ENCODE data around the gene SELENON. TPM values are rescaled to one million over a fixed set of nuclear protein-coding genes. Genes with fewer than 3 reads are reported as not detected.

SELENON gene
- total and polyA plus RNA-seq, 2 experiments from 2014 or later, result 111 to 123 TPM

GRCh38 chr1:25772164-25772563 lies 27.8 kb upstream of the SELENON start:
- H3K4me1 ChIP-seq (ENCODE audit: low read depth), result peaks cover 60% of the 10 kb centered on the region
- H3K27me3 ChIP-seq, result no peaks in the 10 kb centered on the region
- H3K36me3 ChIP-seq, result peaks cover 5% of the 10 kb centered on the region
- DNase-seq (ENCODE audit: low read depth in 1 of 2, low spot score in 1 of 2), result no peak
- TF ChIP-seq, protein P1, sequence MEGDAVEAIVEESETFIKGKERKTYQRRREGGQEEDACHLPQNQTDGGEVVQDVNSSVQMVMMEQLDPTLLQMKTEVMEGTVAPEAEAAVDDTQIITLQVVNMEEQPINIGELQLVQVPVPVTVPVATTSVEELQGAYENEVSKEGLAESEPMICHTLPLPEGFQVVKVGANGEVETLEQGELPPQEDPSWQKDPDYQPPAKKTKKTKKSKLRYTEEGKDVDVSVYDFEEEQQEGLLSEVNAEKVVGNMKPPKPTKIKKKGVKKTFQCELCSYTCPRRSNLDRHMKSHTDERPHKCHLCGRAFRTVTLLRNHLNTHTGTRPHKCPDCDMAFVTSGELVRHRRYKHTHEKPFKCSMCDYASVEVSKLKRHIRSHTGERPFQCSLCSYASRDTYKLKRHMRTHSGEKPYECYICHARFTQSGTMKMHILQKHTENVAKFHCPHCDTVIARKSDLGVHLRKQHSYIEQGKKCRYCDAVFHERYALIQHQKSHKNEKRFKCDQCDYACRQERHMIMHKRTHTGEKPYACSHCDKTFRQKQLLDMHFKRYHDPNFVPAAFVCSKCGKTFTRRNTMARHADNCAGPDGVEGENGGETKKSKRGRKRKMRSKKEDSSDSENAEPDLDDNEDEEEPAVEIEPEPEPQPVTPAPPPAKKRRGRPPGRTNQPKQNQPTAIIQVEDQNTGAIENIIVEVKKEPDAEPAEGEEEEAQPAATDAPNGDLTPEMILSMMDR (IDR thresholded peaks at IDR 0.05; ENCODE audit: low read depth, low read length), result no peak
- no peak overlapping the region for H3K4me3 ChIP-seq
- H3K27ac ChIP-seq, result peak overlapping the region; percentile 92
- H3K9me3 ChIP-seq (ENCODE audit: low read depth), result no peaks in the 10 kb centered on the region

DNA sequence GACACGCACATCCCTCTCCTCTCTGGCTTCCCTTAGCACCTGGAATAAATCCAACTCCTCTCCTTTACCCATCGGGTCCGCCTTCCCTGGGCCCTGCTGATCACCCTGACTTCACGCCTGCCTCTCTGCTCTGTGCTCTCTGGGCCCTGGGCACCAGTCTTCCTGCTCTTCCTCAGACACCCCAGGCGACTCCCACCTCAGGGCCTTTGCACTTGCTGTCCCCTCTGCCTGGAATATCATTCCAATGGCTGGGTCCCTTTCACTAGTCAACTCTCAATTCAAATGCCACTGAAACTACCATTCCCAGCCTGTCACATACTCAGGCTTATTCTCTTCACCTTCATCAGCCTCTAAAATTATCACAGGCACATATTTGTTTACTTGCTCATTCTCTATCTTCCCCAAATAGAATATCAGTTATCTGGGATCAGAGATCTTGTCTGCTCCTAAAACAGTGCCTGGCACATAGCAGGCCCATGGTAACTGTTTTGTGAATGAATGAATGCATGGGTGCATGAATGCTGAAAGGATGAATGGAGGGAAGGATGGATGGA lies 27.2 kb upstream of the SELENON start:
- no peak for DNase-seq (ENCODE audit: low read depth in 1 of 2, low spot score in 1 of 2)
- H3K4me1 ChIP-seq (ENCODE audit: low read depth), result peaks cover 60% of the 10 kb centered on the region
- no peaks in the 10 kb centered on the region for H3K27me3 ChIP-seq
- no peak overlapping the region for H3K27ac ChIP-seq
- no peak overlapping the region for H3K4me3 ChIP-seq
- H3K9me3 ChIP-seq (ENCODE audit: low read depth), result no peaks in the 10 kb centered on the region
- peaks cover 5% of the 10 kb centered on the region for H3K36me3 ChIP-seq
- TF ChIP-seq, protein P1 (IDR thresholded peaks at IDR 0.05; ENCODE audit: low read depth, low read length), result no peak

DNA sequence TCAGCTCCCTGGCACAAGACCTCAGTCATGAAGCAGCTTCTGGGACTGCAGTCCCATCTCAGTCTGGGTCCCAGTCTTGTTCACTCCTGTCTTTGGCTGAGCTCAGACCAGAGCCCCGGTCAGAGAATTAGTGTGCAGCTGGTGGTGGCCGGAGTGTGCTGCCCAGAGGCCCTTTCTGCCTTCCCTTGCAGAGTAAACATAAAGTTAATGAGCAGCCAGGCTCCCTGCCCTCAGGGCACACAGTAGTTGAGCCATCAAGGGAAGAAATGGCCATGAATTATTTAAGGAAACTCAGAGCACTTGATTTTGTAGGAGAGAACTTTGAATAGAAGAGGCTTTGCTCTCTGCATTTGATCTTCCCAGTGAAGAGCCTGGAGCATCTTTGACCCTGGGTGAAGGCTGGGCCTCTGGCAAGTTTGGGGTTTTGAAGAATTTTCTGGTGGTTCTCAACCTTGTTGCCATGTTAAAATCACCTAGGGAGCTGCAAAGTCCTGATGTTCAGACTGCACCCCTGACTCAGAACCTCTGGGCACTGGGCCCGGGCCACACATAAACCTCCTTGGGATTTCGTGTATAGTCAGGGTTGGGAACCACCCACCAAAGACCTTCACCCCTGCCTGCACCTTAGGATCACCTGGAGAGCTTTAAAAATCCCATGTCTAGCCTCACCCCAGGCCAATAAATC lies 26.4 kb upstream of the SELENON start:
- H3K27ac ChIP-seq, result peak overlapping the region; percentile 62
- H3K36me3 ChIP-seq, result peaks cover 5% of the 10 kb centered on the region
- TF ChIP-seq, protein P1 (IDR thresholded peaks at IDR 0.05; ENCODE audit: low read depth, low read length), result no peak
- H3K4me3 ChIP-seq, result no peak overlapping the region
- H3K4me1 ChIP-seq (ENCODE audit: low read depth), result peaks cover 60% of the 10 kb centered on the region
- no peak for DNase-seq (ENCODE audit: low read depth in 1 of 2, low spot score in 1 of 2)
- H3K9me3 ChIP-seq (ENCODE audit: low read depth), result no peaks in the 10 kb centered on the region
- H3K27me3 ChIP-seq, result no peaks in the 10 kb centered on the region

DNA sequence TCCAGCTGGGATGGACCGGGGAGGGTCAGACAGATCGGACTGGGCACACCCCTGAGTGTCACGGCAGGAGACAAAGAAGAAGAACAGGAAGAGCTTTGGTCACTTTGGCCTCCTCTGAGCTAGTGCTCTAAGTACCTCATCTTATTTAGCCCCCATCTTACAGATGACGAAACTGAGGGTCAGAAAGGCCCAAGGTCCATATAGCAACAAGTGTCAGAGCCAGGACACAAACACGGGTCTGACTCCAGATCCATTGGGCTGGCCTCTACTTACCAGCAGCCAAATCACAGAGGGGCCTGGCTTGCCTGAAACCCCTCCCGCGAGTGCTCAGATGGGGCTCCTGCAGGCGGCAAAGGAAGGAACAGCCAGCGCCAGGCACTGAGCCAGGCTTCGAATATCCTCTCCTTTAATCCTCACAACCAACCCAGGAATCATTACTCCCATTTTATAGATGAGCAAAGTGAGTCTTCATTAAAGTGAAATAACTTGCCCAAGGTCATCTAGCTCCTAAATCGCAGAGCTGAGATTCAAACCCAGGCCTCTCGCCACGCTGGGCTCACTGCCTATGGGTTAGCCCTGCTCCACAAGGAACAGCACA lies 25.7 kb upstream of the SELENON start:
- Histone ChIP-seq H3K9me3 (ENCODE audit: low read depth) (no peaks in the 10 kb centered on the region), H3K4me3 (no peak overlapping the region), H3K27me3 (no peaks in the 10 kb centered on the region), H3K36me3 (peaks cover 5% of the 10 kb centered on the region), H3K4me1 (ENCODE audit: low read depth) (peaks cover 57% of the 10 kb centered on the region), H3K27ac (peak overlapping the region; percentile 62)
- no peak for DNase-seq (ENCODE audit: low read depth in 1 of 2, low spot score in 1 of 2)
- TF ChIP-seq, protein P1 (IDR thresholded peaks at IDR 0.05; ENCODE audit: low read depth, low read length), result no peak

DNA sequence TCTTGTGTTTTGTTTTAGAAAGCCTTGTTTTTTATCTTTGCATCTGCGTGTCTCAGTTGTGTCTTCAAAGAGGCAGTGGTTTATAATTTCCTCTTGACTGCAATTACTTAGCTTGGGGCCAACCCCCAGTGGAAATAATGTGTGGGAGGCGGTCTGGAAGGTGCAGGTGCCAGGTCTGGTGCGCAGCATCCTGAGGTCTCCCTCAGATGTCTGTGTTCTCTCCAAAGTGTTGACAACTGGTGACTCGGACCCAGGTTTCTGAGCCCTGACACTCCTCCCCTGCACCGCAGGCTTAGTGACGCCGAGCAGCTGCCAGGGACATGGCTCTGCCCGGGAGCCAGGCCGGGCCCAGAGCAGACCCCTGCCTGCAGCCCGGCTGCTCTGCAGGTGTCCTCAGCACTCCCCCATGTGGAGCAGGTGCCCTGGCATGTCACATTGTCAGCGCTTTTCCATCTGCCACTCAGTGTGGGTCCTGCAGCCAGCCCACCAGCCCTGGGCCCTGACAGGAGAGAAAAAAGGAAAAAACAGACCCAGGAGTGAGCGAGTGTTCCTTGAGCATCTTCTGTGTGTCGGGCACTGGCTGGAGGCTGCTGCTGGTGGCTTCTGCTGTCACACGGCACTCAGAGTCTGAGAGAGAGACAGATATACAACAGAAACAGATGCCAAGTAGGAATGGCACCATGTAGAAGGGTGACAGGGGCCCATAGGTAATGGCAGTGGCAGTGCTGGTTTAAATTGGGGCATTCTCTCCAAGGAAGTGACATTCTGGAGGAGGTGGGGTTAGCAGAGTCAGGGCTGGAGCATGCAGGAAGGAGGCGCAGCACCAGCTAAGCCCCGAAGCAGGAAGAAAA lies 24.8 kb upstream of the SELENON start:
- H3K27ac ChIP-seq, result peak overlapping the region; percentile 62
- TF ChIP-seq, protein P1 (IDR thresholded peaks at IDR 0.05; ENCODE audit: low read depth, low read length), result no peak

More for the DNA sequence above, 24.8 kb upstream of the SELENON start:
- H3K36me3 ChIP-seq, result peaks cover 5% of the 10 kb centered on the region
- H3K27me3 ChIP-seq, result no peaks in the 10 kb centered on the region
- peak in 1 of 2 donors; percentile 53 for DNase-seq (ENCODE audit: low read depth in 1 of 2, low spot score in 1 of 2)
- H3K9me3 ChIP-seq (ENCODE audit: low read depth), result no peaks in the 10 kb centered on the region
- H3K4me1 ChIP-seq (ENCODE audit: low read depth), result peaks cover 55% of the 10 kb centered on the region
- no peak overlapping the region for H3K4me3 ChIP-seq

Data from cardiac muscle cell (in vitro differentiated cells and primary cell).